SJSA1 (cell line): ENCODE results near the gene EVA1A. TPM values are rescaled to one million over a fixed set of nuclear protein-coding genes. Genes with fewer than 3 reads are reported as not detected.

Source experiments
- DNase-seq, 2 experiments: peaks; one replicate each; pipeline ENCODE4 v3.0.0-alpha.2; 2015 to 2020; ENCODE audit warnings: low spot score in 2 of 2, low read depth in 1 of 2
- H3K27ac ChIP-seq: fragments of 250-450 bp; sonication (Bioruptor Pico); 2 replicates; pipeline ENCODE4 v1.5.1; 2020; ENCODE audit warnings: mild to moderate bottlenecking, moderate library complexity
- H3K27me3 ChIP-seq: fragments of 250-450 bp; sonication (Bioruptor Pico); replicated peaks from 2 replicates; pipeline ENCODE4 v1.5.1; 2020; ENCODE audit warnings: mild to moderate bottlenecking, moderate library complexity
- H3K36me3 ChIP-seq: fragments of 250-450 bp; sonication (Bioruptor Pico); 2 replicates; pipeline ENCODE4 v1.5.1; 2020; ENCODE audit warnings: mild to moderate bottlenecking
- H3K4me1 ChIP-seq: fragments of 250-450 bp; sonication (Bioruptor Pico); replicated peaks from 2 replicates; pipeline ENCODE4 v1.6.1; 2021; ENCODE audit warnings: mild to moderate bottlenecking
- H3K4me3 ChIP-seq: fragments of 250-450 bp; sonication (Bioruptor Pico); 2 replicates; pipeline ENCODE4 v1.5.1; 2020; ENCODE audit warnings: mild to moderate bottlenecking
- H3K9me3 ChIP-seq: fragments of 250-450 bp; sonication (Bioruptor Pico); replicated peaks from 2 replicates; pipeline ENCODE4 v1.5.1; 2020; ENCODE audit warnings: mild to moderate bottlenecking
- total RNA-seq: library from RNA; depleted of rRNA; stranded (reverse); fragments of >200 nt; shearing (Covaris generic); gene quantifications from 2 replicates; pipeline ENCODE4 v1.2.3, GENCODE V29; 2014

EVA1A gene
- total RNA-seq, 1 experiment from 2014 or later = 152 TPM

DNA sequence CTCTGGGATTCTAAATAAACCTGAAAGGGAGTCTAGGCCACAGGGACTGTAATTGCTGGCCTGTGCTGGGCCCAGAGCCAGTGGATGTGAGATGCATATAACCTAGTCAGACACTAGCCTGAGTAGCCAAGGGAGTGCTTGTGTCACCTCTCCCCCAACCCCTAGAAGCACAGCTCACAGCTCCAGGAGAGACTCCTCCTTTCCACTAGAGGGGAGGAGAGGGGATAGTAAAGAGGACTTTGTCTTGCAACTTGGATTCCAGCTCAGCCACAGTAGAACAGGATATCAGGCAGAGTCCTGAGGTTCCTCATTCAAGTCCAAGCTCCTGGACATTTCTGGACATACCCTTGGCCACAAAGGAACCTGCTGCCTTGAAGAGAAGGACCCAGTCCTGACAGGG, 18.4 kb upstream of the EVA1A start:
- Histone ChIP-seq H3K27ac (no peak overlapping the region), H3K36me3 (no peaks in the 10 kb centered on the region; the same call in 1 of the 2 replicates), H3K4me1 (no peaks in the 10 kb centered on the region), H3K4me3 (no peak overlapping the region), H3K9me3 (no peaks in the 10 kb centered on the region), H3K27me3 (no peaks in the 10 kb centered on the region)
- no peak for DNase-seq

DNA sequence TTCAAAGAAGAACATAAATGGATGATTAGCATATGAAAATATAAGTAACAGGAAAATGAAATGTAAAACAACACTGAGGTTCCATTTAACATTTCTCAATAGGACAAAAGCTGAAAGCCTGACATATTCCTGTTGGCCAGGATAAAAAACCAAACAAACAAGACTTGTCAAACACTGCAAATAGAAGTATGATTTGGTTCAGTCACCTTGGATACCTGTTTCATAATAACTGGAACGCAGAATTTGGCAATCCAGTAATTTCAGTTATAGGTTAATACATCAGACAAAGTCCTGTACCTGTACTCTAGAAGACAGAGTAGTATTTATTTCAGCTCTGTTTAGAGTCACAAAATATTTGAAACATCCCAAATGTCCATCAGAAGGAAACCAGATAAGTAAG, 16.5 kb upstream of the EVA1A start:
- H3K27me3 ChIP-seq = no peaks in the 10 kb centered on the region
- H3K4me1 ChIP-seq = peaks cover 4% of the 10 kb centered on the region
- H3K27ac ChIP-seq = no peak overlapping the region
- H3K4me3 ChIP-seq = no peak overlapping the region
- no peak for DNase-seq
- no peaks in the 10 kb centered on the region for H3K9me3 ChIP-seq
- H3K36me3 ChIP-seq = no peaks in the 10 kb centered on the region; the same call in 1 of the 2 replicates

DNA sequence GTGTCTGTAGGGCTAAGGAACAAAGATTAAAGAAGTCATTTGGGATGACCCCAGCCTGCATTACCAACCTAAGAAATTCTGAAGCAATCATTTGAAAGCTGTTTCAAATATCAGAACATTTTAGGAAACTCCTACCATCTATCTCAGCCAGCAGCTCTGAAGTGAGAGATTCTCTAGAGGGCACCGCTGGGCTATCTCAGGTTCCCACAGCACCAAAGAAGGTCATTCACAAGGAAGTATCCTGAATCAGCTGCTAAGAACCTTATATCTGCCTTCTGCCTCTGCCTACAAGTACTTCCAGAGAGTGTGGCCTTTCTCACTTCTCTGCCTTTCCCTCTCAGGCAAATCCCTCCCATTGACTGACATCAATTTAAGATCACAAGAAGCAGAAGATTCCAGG, 13.4 kb upstream of the EVA1A start:
- H3K36me3 ChIP-seq = no peaks in the 10 kb centered on the region
- H3K27ac ChIP-seq = no peak overlapping the region
- no peak overlapping the region for H3K4me3 ChIP-seq
- no peaks in the 10 kb centered on the region for H3K27me3 ChIP-seq
- peaks cover 22% of the 10 kb centered on the region for H3K4me1 ChIP-seq
- DNase-seq = no peak
- no peaks in the 10 kb centered on the region for H3K9me3 ChIP-seq

DNA sequence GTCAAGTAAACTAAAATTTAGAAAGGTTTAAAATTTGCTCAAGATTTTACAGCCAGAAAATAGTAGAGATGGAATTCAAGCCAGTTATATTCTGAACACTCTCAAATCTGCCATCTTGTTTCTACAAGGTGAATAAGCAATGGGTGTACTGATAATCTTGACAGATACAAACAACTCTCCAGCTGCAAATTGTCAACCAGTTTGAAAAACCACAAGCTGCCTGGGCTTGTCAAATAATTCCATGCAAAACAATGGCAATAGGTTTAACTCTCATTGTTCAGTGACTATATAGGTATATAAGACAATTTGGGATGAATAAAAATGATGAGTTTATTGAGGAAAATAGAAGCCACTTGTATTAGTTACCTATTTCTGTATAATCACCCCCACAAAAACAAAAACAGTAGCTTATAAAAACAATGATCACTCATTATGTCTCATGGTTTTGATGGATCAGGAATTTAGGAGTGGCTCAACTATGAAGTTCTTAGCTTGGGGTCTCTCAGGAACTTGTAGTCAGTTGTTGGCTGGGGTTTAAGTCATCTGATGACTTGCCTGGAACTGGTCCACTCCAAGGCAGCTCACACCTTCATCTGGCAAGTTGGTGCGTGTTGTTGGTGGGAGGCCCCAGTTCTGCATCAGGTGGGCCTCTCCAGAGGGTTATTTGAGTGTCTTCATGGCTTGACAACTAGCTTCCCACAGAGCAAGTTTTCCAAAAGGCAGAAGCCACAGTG, 12.6 kb upstream of the EVA1A start:
- Histone ChIP-seq H3K36me3 (no peaks in the 10 kb centered on the region), H3K4me1 (peaks cover 22% of the 10 kb centered on the region), H3K9me3 (no peaks in the 10 kb centered on the region), H3K27ac (no peak overlapping the region), H3K27me3 (no peaks in the 10 kb centered on the region), H3K4me3 (no peak overlapping the region)
- no peak for DNase-seq

DNA sequence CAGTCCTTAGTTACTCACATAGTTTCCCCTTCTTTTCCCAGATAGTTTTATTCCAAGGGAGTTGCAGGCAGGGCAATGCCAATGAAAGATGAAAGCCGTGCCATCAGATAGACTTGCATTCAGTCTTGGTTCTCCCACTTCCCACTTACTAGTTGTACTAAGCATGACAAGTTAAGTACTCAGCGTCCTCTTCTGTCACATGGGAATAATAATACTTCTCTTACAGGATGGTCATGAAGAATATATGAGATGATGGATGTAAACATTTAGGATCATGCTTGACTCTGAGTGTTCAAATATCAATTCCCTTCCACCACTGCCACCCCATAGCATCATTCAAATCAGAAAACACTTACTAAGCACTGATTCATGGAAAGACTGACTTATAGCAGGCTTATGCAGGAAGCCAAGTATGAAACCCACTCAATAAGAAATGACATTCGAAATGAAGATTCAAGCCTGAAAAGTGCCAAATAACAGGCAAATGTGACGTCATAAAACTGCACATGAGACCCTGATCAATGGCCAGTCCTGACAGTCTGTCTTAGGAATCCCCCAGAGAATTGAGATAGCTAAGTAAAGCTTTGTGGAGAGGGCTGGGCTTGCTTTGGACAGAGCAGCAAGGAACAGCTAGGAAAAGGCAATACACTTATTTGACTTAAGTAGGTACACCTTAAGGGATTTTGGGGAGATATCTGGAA, 11.1 kb upstream of the EVA1A start:
- Histone ChIP-seq H3K27ac (peak overlapping the region; percentile 46; the same call in 1 of the 2 replicates), H3K36me3 (no peaks in the 10 kb centered on the region), H3K9me3 (no peaks in the 10 kb centered on the region), H3K27me3 (no peaks in the 10 kb centered on the region), H3K4me3 (no peak overlapping the region), H3K4me1 (peaks cover 22% of the 10 kb centered on the region)
- no peak for DNase-seq

DNA sequence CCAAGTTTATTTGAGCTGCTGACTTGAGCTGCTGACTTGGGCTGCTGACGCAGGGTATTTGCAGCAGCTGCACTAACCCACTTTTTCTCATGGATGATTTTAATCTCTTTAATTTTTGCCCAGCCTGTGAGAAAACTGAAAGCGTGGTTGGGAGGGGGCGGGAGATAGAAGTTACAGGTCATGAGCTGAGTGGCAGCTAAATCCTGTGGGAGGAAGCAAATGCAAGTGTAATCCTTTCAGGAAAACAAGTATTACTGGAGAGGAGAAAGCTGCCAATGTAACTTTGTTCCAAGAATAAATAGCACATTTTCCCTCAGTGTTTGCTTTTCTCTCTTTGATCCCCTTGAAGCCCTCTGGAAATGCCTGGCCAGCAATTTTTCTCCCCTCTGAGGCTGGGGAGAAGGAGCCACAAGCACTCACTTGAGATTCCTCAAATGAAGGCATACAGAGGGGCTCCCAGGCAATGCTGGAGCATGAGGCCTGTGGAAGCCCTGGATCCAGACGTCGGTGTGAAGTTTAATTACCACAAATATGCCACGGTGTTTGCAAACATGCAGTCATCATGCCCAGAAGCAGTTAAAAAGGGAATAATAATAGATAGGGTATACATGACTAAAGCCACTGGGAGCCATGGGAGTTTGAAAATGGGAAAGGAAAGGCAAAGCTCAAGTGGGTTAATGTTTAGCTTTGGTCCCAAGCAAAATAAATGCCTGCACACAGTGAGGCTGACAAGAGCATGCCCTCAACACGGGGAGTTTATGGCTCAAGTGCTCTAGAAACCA, 10.4 kb upstream of the EVA1A start:
- peak overlapping the region; percentile 46; the same call in 1 of the 2 replicates for H3K27ac ChIP-seq
- peak; percentile 63 to 80 for DNase-seq
- H3K4me1 ChIP-seq = peaks cover 22% of the 10 kb centered on the region
- no peaks in the 10 kb centered on the region for H3K9me3 ChIP-seq
- no peaks in the 10 kb centered on the region for H3K36me3 ChIP-seq
- H3K27me3 ChIP-seq = no peaks in the 10 kb centered on the region
- no peak overlapping the region for H3K4me3 ChIP-seq

DNA sequence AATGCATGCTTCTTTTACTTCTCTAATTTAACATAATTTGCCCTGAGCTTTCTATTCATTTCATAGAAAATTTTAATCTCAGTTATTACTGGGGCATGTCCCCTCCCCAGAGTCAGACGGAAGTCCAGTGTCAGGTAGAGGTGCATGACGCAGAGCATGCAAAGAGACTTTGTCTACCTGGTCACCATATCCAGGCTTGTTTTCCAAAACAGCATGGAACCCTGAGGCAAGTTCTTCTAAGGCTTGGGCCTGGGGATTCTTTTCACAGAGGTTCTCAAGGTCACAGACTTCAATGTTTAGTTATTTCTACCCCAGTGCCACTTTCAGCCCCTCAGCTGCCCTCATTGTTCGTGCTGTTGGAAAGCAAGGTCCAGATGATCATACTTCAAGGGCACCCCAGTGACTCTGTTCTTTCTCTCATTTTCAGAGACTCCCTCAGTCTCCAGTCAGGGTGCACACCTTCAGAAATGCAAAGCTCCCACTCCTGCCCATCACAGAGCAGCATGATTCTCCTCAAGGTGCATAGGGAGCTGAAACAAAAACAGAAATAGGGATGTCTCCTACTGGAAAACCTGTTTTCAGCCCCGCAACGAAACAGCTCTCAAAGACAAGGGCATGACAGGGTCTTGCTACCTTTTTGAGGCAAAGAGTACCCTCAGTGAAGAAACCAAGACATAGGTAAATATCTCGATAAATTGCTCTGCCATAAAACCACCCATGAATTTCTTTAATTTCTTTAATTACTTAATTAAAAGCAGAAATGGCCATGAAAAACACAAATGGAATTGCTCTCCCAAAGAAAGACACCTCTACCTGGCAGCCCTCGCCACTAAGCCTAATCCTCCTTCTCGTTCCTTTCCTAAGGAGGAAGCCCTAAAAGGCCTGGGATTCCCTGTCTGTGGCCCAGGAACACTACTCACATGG, 9.5 kb upstream of the EVA1A start:
- Histone ChIP-seq H3K4me1 (peaks cover 29% of the 10 kb centered on the region), H3K36me3 (peaks cover 3% of the 10 kb centered on the region; the same call in 1 of the 2 replicates), H3K4me3 (no peak overlapping the region), H3K27me3 (no peaks in the 10 kb centered on the region), H3K9me3 (no peaks in the 10 kb centered on the region), H3K27ac (peak overlapping the region; percentile 46; the same call in 1 of the 2 replicates)
- no peak for DNase-seq

DNA sequence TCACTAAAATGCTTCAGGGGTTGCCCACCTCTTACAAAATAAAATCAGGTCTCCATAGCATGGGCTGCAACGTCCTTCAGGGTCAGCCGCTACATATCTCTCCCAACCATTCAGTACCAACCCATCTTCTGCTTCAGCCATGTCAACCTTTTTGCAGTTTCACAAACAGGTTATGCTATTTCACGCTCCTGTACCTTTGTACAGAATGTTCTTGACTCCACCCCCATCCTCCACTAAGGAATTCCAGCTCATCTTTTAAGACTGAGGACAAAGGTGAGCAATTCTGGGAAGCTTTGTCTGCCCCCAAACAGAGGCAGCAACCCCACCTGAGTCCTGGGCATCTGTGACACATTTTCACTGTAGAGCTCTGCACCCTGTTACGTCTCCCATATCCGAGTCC, 8.8 kb upstream of the EVA1A start:
- no peak for DNase-seq
- H3K27me3 ChIP-seq = no peaks in the 10 kb centered on the region
- peaks cover 3% of the 10 kb centered on the region; the same call in 1 of the 2 replicates for H3K36me3 ChIP-seq
- H3K4me3 ChIP-seq = no peak overlapping the region
- H3K27ac ChIP-seq = no peak overlapping the region
- no peaks in the 10 kb centered on the region for H3K9me3 ChIP-seq
- H3K4me1 ChIP-seq = peaks cover 29% of the 10 kb centered on the region

DNA sequence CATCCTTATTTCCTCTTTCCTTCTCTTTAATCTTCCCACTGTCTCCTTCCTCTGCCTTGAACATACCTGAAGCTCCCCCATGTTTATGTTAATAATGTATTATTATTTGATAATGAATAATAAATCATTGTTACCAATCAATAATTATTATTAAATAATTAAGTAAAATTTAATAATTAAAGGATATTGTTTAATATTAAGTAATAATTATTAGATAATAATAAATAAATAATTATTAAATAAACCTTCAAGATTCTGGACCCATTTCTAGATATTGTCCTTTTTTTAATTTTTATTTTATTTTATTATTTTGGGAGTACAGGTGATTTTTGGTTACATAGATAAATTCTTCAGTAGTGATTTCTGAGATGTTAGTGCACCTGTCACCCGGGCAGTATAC, 7.4 kb upstream of the EVA1A start:
- DNase-seq = no peak
- Histone ChIP-seq H3K36me3 (peaks cover 3% of the 10 kb centered on the region; the same call in 1 of the 2 replicates), H3K4me3 (no peak overlapping the region), H3K9me3 (no peaks in the 10 kb centered on the region), H3K4me1 (peaks cover 30% of the 10 kb centered on the region), H3K27me3 (no peaks in the 10 kb centered on the region), H3K27ac (no peak overlapping the region)

DNA sequence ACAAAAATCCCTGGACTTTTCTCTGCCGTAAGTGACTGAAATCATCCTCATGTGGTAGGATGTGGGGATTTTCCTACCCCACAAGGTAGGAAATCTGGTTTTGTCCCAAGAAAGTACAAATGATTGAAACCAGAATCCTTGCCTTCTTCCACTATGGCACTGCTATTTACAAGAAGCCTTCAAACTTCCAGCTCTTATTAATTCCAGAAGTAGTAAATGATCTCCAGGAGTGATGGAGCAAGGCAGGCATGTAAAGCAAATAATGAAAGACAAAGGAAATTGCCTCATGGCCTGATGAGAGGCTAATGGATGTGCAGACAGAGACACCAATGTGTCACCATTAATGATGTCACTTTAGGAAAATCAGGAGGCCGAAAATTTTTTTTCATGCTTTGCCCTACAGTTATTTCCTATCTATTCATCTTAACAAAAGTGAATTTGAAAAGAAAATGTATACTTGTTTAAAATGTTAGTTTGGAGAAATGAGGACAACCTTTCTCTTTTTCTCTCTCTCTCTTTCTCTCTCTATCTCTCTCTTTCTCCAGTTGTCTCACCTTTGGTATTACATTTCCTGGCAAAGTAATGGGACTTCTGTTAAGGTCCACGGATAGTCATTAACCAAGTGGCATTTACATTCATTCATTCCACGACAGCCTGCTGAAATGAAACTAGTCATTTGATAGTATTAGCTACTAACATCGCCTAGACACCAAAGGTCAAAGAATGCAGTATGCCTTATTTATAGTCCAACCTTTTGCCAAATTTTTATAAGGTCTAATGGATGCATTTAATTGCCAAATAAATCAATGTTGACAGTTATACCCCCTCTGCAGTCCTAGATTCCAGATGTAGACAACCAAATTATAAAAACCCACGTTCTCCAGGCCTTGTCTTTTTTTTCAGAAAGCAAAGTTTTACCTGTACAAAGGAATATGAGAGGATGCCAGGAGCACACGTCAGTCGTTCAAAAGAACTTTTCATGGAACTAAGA, 5.0 kb upstream of the EVA1A start:
- DNase-seq = no peak
- Histone ChIP-seq H3K27me3 (no peaks in the 10 kb centered on the region), H3K27ac (no peak overlapping the region), H3K36me3 (peaks cover 3% of the 10 kb centered on the region; the same call in 1 of the 2 replicates), H3K9me3 (no peaks in the 10 kb centered on the region), H3K4me3 (no peak overlapping the region), H3K4me1 (peaks cover 29% of the 10 kb centered on the region)

DNA sequence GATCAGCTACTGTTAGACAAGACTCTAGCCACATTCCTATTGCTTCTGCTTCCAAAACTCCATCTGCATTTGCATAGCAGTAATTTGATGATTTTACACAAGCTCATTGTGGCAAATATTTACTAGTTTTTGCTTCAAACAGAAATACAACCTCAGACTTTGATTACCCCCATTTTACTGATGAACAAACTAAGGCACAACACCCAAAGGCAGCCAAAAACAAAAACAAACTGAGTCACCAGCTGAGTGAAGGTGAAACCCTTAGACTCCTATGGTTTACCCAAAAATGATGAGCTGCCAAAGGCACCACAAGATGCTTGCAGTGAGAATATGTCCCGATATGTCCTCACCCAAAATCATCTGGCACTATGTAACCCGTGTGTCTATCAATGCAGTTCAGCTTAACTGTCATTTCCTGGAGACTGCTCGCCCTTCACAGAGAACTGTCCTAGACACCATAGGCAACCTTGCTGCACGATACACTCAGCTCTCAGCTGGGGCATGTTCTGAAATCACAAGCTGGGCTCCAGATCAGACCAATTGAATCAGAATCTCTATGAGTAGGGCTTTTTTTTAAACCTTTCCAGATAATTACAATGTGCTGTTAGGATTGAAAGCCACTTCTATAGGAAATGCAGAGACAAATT, 4.1 kb upstream of the EVA1A start:
- DNase-seq = no peak
- H3K4me3 ChIP-seq = no peak overlapping the region
- peaks cover 12% of the 10 kb centered on the region for H3K36me3 ChIP-seq
- H3K9me3 ChIP-seq = no peaks in the 10 kb centered on the region
- H3K27ac ChIP-seq = no peak overlapping the region
- H3K27me3 ChIP-seq = no peaks in the 10 kb centered on the region
- peaks cover 31% of the 10 kb centered on the region for H3K4me1 ChIP-seq
